HepG2 (cell line): ENCODE data around the gene DNPH1. TPM values are rescaled to one million over a fixed set of nuclear protein-coding genes. Genes with fewer than 3 reads are reported as not detected.

ENCODE experiments used
- CCAR2 ChIP-seq: fragments of 200-400 bp; formaldehyde crosslinking; optimal IDR thresholded peaks from 2 replicates; pipeline ENCODE3; 2018; ENCODE audit warnings: low read depth, mild to moderate bottlenecking, low read length, moderate library complexity
- DR1 ChIP-seq: sonication (generic); formaldehyde crosslinking; IDR thresholded peaks from 2 replicates; pipeline ENCODE4 v1.8.0; 2021; ENCODE audit warnings: mild to moderate bottlenecking, missing genetic modification reagents, inconsistent platforms
- EED ChIP-seq: sonication (generic); formaldehyde crosslinking; IDR thresholded peaks from 2 replicates; pipeline ENCODE4 v1.5.0; 2020; ENCODE audit warnings: mild to moderate bottlenecking, missing genetic modification reagents
- FOXK2 ChIP-seq: fragments of 450-650 bp; IDR thresholded peaks from 2 replicates; pipeline ENCODE4 v1.6.1; 2016
- GFI1 ChIP-seq: sonication (generic); formaldehyde crosslinking; IDR thresholded peaks from 2 replicates; pipeline ENCODE4 v1.5.0; 2020; ENCODE audit warnings: missing genetic modification reagents, mild to moderate bottlenecking, borderline replicate concordance
- HCFC1 ChIP-seq: fragments of 150-350 bp; IDR thresholded peaks from 2 replicates; pipeline ENCODE4 v1.6.1; 2014; ENCODE audit warnings: low read depth, low read length
- HNF4G ChIP-seq, 2 experiments: sonication (generic) in 1 of 2; formaldehyde crosslinking in 1 of 2; IDR thresholded peaks; 2 replicates each; pipeline versions ENCODE4 v1.4.0 to v1.6.1; 2011 to 2020; ENCODE audit warnings: borderline replicate concordance in 2 of 2, low read depth in 2 of 2, mild to moderate bottlenecking in 2 of 2, low read length in 1 of 2, missing genetic modification reagents in 1 of 2, moderate library complexity in 1 of 2
- HOXD1 ChIP-seq: sonication (generic); formaldehyde crosslinking; IDR thresholded peaks from 2 replicates; pipeline ENCODE4 v1.5.0; 2020; ENCODE audit warnings: missing genetic modification reagents
- JUND ChIP-seq: sonication (generic); formaldehyde crosslinking; IDR thresholded peaks from 2 replicates; pipeline ENCODE4 v1.8.0; 2022; ENCODE audit warnings: mild to moderate bottlenecking, missing genetic modification reagents
- MAZ ChIP-seq, 2 experiments: sonication (generic) in 1 of 2; formaldehyde crosslinking in 1 of 2; IDR thresholded peaks; 2 replicates each; pipeline versions ENCODE4 v1.5.0 to v1.6.1; 2012 to 2020; ENCODE audit warnings: low read depth in 2 of 2, mild to moderate bottlenecking in 2 of 2, borderline replicate concordance in 1 of 2, improper control_type of control experiment in 1 of 2, low read length in 1 of 2, missing genetic modification reagents in 1 of 2, moderate library complexity in 1 of 2
- REL ChIP-seq: sonication (generic); formaldehyde crosslinking; conservative IDR thresholded peaks from 2 replicates; pipeline ENCODE4 v1.8.0; 2022; ENCODE audit warnings: mild to moderate bottlenecking, missing genetic modification reagents, moderate library complexity
- RNF219 ChIP-seq: sonication (generic); formaldehyde crosslinking; IDR thresholded peaks from 2 replicates; pipeline ENCODE4 v1.5.0; 2020; ENCODE audit warnings: mild to moderate bottlenecking, missing genetic modification reagents
- RORA ChIP-seq: sonication (generic); formaldehyde crosslinking; IDR thresholded peaks from 2 replicates; pipeline ENCODE4 v1.5.0; 2020; ENCODE audit warnings: mild to moderate bottlenecking, missing genetic modification reagents, moderate library complexity
- SAP130 ChIP-seq: IDR thresholded peaks from 2 replicates; pipeline ENCODE4 v1.6.1; 2016; ENCODE audit warnings: low read depth
- SPEN ChIP-seq: sonication (generic); formaldehyde crosslinking; IDR thresholded peaks from 2 replicates; pipeline ENCODE4 v1.5.1; 2020; ENCODE audit warnings: low read depth, mild to moderate bottlenecking, missing genetic modification reagents
- SRSF4 ChIP-seq: fragments of 200-400 bp; formaldehyde crosslinking; IDR thresholded peaks from one replicate; pipeline ENCODE4 v1.6.1; 2018; ENCODE audit warnings: mild to moderate bottlenecking, low read depth, low read length, moderate library complexity; ENCODE audit not compliant: poor library complexity, severe bottlenecking
- SSRP1 ChIP-seq: IDR thresholded peaks from 2 replicates; pipeline ENCODE4 v1.6.1; 2016; ENCODE audit warnings: control low read depth
- SUZ12 ChIP-seq: fragments of 150-350 bp; IDR thresholded peaks from 2 replicates; pipeline ENCODE4 v1.6.1; 2014; ENCODE audit warnings: low read depth, low read length
- TRAFD1 ChIP-seq: sonication (generic); formaldehyde crosslinking; IDR thresholded peaks from 2 replicates; pipeline ENCODE4 v1.5.1; 2020; ENCODE audit warnings: missing genetic modification reagents, mild to moderate bottlenecking, borderline replicate concordance
- ZBTB7A ChIP-seq: sonication (generic); formaldehyde crosslinking; IDR thresholded peaks from 2 replicates; pipeline ENCODE4 v1.8.0; 2022; ENCODE audit warnings: mild to moderate bottlenecking, missing genetic modification reagents
- ZBTB7B ChIP-seq: sonication (generic); formaldehyde crosslinking; IDR thresholded peaks from 2 replicates; pipeline ENCODE4 v1.4.0; 2020; ENCODE audit warnings: missing genetic modification reagents
- ZNF180 ChIP-seq: sonication (generic); formaldehyde crosslinking; IDR thresholded peaks from 2 replicates; pipeline ENCODE4 v1.4.0; 2020; ENCODE audit warnings: low read depth, missing genetic modification reagents, borderline replicate concordance
- ZNF251 ChIP-seq: sonication (generic); formaldehyde crosslinking; IDR thresholded peaks from 2 replicates; pipeline ENCODE4 v1.9.0; 2021; ENCODE audit warnings: mild to moderate bottlenecking, missing genetic modification reagents
- ZNF75D ChIP-seq: sonication (generic); formaldehyde crosslinking; IDR thresholded peaks from 2 replicates; pipeline ENCODE4 v1.8.1; 2023; ENCODE audit warnings: missing genetic modification reagents, mild to moderate bottlenecking, borderline replicate concordance
- ZSCAN12 ChIP-seq: sonication (generic); formaldehyde crosslinking; IDR thresholded peaks from 2 replicates; pipeline ENCODE4 v1.9.0; 2021; ENCODE audit warnings: mild to moderate bottlenecking, missing genetic modification reagents
- polyA plus RNA-seq, 8 experiments: library from polyadenylated mRNA; depleted of rRNA in 3 of 8; stranded (reverse) in 7 of 8; unstranded in 1 of 8; fragments of >200 nt; fragmentation: Illumina TruSeq in 4 of 8; extraction: Trizol in 4 of 8; gene quantifications; 2 replicates each; pipeline versions ENCODE4 v1.2.1 to v1.2.3, GENCODE V29; 2011 to 2016; ENCODE audit warnings: low read depth in 4 of 8, missing spikeins in 1 of 8, mixed read lengths in 1 of 8; ENCODE audit not compliant: insufficient read depth in 1 of 8
- total RNA-seq, 5 experiments: library from RNA; depleted of rRNA; stranded (reverse); fragments of >200 nt; fragmentation: Illumina TruSeq; extraction: Trizol; gene quantifications; 2 replicates each; pipeline ENCODE4 v1.2.3, GENCODE V29; 2016; ENCODE audit warnings: low read depth in 1 of 5

The DNPH1 gene
- total and polyA plus RNA-seq, 2 of the 13 experiments (the other 11 are each of a cell fraction or from before 2014, with no cell fraction given): 56.5 to 75.1 TPM

GRCh38 chr6:43181942-43182860 lies 47.1 kb downstream of the DNPH1 start, which contains the start of gene CUL9 (continued):
- TF ChIP-seq SPEN (CRISPR knock-in tag) (peak; percentile 99), SSRP1 (CRISPR knock-in tag) (no peak), HOXD1 (CRISPR knock-in tag) (peak; percentile 68; the same call in 1 of the 2 replicates), FOXK2 (no peak), MAZ (IDR thresholded peaks at IDR 0.05; ENCODE audit: borderline replicate concordance, low read depth, low read length) (peak; percentile 66; the same call in 1 of the 2 replicates), MAZ (CRISPR knock-in tag; IDR thresholded peaks at IDR 0.05; ENCODE audit: low read depth) (peak; percentile 98), SUZ12 (no peak), DR1 (no peak; the same call in 1 of the 2 replicates), RORA (CRISPR knock-in tag) (no peak), EED (CRISPR knock-in tag) (peak; percentile 40; the same call in 1 of the 2 replicates), ZBTB7A (CRISPR knock-in tag) (peak; percentile 84; the same call in 1 of the 2 replicates), ZSCAN12 (no peak), SRSF4 (no peak), HNF4G (IDR thresholded peaks at IDR 0.05; ENCODE audit: borderline replicate concordance, low read depth, low read length) (no peak), HNF4G (CRISPR knock-in tag; IDR thresholded peaks at IDR 0.05; ENCODE audit: borderline replicate concordance, low read depth) (peak; percentile 56; the same call in 1 of the 2 replicates), ZNF180 (CRISPR knock-in tag) (0 out of 2 replicates have a peak, but pooled peaks have one; percentile 37), GFI1 (CRISPR knock-in tag) (no peak), HCFC1 (peak; percentile 31; the same call in 1 of the 2 replicates), ZNF75D (CRISPR knock-in tag) (no peak), REL (CRISPR knock-in tag) (0 out of 2 replicates have a peak, but pooled peaks have one; percentile 15), JUND (CRISPR knock-in tag) (no peak), CCAR2 (no peak), RNF219 (CRISPR knock-in tag) (no peak), ZBTB7B (CRISPR knock-in tag) (peak; percentile 75; the same call in 1 of the 2 replicates), ZNF251 (no peak; the same call in 1 of the 2 replicates), SAP130 (peak; percentile 99), TRAFD1 (CRISPR knock-in tag) (no peak)
